AG09309 (cell line): ENCODE data around the gene ANKRD34A.

Experiments used
- DNase-seq: peaks from one replicate; pipeline ENCODE4 v3.0.0-alpha.2; 2010; ENCODE audit warnings: low read depth
- H3K4me3 ChIP-seq: 2 replicates; pipeline ENCODE4 v1.5.1; 2011; ENCODE audit warnings: mild to moderate bottlenecking, low read depth, low read length, moderate library complexity; ENCODE audit not compliant: control insufficient read depth
- CTCF ChIP-seq: IDR thresholded peaks from 2 replicates; pipeline ENCODE4 v1.5.1; 2011; ENCODE audit warnings: mild to moderate bottlenecking, low read depth, low read length, inconsistent platforms; ENCODE audit not compliant: insufficient read depth, control insufficient read depth; ENCODE audit errors: missing control alignments

The ANKRD34A gene

GRCh38 chr1:145956361-145956760, 8.0 kb downstream of the ANKRD34A start:
- H3K4me3 ChIP-seq, result peak overlapping the region; percentile 76
- TF ChIP-seq CTCF, result no peak
- no peak for DNase-seq

DNA sequence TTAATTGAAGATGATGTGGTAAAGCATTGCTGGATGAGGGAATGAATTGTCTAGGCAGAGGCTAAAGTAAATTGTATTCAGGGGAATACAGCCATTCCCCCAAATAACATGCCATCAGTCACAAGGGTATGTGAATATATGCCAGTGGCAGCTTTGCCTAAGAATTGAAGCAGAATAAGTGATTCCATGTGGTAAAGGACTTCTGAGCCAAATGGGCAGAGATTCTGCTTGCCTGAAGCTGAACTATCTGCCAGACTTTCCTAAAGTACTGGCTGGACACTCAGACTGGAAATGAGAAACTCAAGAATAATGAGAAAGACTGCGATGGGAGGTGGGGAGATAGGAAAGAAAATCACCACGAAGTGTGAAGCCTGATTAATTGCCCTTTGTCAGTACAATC, 8.9 kb downstream of the ANKRD34A start:
- no peak for DNase-seq
- no peak for TF ChIP-seq CTCF
- H3K4me3 ChIP-seq, result no peak overlapping the region

DNA sequence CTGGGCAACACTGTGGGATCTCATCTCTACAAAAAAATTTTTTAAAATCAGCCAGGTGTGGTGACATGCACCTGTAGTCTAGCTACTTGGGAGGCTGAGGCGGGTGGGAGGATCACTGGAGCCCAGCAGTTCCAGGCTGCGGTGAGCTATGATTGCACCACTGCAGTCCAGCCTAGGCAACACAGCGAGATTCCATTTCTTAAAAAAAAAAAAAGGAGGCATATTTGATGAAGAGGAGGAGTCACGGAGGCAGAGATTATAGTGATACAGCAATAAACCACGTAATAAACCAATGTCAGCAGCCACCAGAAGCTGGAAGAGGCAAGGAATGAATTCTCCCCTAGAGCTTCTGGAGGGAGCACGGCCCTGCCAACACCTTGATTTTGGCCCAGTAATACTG, 10.5 kb downstream of the ANKRD34A start:
- no peak for TF ChIP-seq CTCF
- no peak for DNase-seq
- no peak overlapping the region for H3K4me3 ChIP-seq

DNA sequence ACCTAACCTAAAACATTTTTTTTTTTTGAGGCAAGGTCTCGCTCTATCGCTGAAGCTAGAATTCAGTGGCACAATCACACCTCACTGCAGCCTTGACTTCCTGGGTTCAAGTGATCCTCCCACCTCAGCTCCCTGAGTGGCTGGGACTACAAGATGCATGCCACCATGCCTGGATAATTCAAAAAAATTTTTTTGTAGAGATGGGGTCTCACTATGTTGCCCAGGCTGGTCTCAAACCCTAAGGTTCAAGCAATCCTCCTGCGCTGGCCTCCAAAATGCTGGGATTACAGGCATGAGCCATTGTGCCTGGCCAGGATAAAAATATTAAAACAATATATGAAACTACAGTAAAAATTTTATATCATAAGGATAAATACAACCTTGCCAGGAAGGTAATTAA, 11.5 kb downstream of the ANKRD34A start:
- H3K4me3 ChIP-seq, result no peak overlapping the region
- no peak for DNase-seq
- TF ChIP-seq CTCF, result no peak

- no peak for TF ChIP-seq CTCF
- DNase-seq, result no peak
- H3K4me3 ChIP-seq, result no peak overlapping the region
Observed at GRCh38 chr1:145951526-145951925, 12.8 kb downstream of the ANKRD34A start.

GRCh38 chr1:145949219-145949618, 15.2 kb downstream of the ANKRD34A start:
- H3K4me3 ChIP-seq, result no peak overlapping the region
- no peak for DNase-seq
- TF ChIP-seq CTCF, result no peak

DNA sequence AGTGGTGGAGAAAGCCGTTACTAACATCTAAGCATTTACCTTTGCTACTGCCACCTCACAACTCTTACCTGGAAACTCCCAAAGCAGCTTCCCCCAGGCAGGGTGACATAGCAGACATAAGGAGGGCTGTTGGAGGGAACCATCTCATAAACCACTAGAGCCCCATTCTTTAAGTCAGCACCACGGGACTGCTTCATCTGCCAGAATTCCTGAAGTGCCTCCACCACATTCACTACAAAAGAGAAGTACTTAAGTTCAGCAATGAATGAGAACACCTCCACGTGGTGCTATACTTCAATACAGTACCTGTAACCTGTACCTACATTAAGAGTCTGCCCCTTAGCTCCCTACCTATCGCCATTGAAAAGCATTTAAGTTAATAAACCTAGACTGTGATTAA, 16.8 kb downstream of the ANKRD34A start:
- no peak for TF ChIP-seq CTCF
- H3K4me3 ChIP-seq, result no peak overlapping the region
- DNase-seq, result no peak
